Nephron progenitor cell (in vitro differentiated cells): Measurements from ENCODE around the gene NLGN2.

ENCODE experiments used
- DNase-seq: peaks from one replicate; pipeline ENCODE4 v3.0.0; 2021
- H3K27ac Mint-ChIP-seq: 2 replicates; pipeline ENCODE4 v1.8.0; 2021; ENCODE audit warnings: mild to moderate bottlenecking, moderate library complexity, mixed read lengths
- H3K27me3 Mint-ChIP-seq: 2 replicates; pipeline ENCODE4 v1.8.0; 2021; ENCODE audit warnings: mild to moderate bottlenecking, low read depth, mixed read lengths; ENCODE audit not compliant: poor library complexity
- H3K36me3 Mint-ChIP-seq: 2 replicates; pipeline ENCODE4 v1.8.0; 2021; ENCODE audit warnings: low read depth, mixed read lengths
- H3K4me1 Mint-ChIP-seq: 2 replicates; pipeline ENCODE4 v1.8.0; 2021; ENCODE audit warnings: mixed read lengths
- H3K4me3 Mint-ChIP-seq: 2 replicates; pipeline ENCODE4 v1.8.0; 2021; ENCODE audit warnings: mild to moderate bottlenecking, moderate library complexity, mixed read lengths
- H3K9me3 Mint-ChIP-seq: 2 replicates; pipeline ENCODE4 v1.8.0; 2021; ENCODE audit warnings: mild to moderate bottlenecking, moderate library complexity, mixed read lengths
- TF ChIP-seq, protein P1 (sequence below): fragments of 200-600 bp; sonication (generic); IDR thresholded peaks from 2 replicates; pipeline ENCODE4 v1.5.0; 2021; ENCODE audit warnings: antibody characterized with exemption

Gene NLGN2

DNA sequence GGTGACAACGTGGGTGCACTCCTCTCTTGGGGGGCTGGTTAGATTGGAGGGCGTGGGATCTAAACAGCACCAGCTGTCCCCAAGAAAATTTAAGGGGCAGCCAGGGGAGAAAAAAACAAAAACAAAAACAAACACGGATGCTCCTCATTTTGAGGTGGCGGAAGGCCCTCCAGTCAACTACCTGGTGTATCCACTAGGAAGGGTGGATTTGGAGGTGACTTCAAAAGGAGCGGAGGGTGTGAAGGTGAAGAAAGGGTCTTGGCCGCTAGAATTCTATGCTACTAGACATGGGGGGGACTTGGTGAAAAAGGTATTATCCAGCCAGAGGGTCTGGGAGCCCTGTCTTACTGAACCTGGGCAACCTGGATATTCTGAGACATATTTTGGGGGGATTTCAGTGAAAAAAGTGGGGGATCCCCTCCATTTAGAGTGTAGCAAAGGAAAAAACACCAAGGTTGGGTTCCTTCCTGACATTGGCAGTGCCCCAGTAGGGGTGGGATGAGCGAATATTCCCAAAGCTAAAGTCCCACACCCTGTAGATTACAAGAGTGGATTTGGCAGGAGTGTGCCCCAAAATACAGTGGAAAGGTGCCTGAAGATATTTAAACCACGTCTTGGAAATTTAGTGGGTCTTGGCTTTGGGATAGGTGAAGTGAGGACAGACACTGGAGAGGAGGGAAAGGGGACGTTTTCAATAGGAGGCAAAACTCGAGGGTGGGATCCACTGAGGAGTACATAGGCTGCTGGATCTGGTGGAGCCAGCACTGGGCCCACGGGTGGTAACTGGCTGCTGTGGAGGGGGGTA lies 31.2 kb downstream of the NLGN2 start:
- Mint-ChIP-seq H3K4me3 (peak overlapping the region; percentile 82), H3K4me1 (peaks cover 58% of the 10 kb centered on the region), H3K27me3 (peaks cover 67% of the 10 kb centered on the region), H3K9me3 (no peaks in the 10 kb centered on the region), H3K36me3 (no peaks in the 10 kb centered on the region), H3K27ac (no peak overlapping the region)
- no peak for DNase-seq
- TF ChIP-seq, protein P1, sequence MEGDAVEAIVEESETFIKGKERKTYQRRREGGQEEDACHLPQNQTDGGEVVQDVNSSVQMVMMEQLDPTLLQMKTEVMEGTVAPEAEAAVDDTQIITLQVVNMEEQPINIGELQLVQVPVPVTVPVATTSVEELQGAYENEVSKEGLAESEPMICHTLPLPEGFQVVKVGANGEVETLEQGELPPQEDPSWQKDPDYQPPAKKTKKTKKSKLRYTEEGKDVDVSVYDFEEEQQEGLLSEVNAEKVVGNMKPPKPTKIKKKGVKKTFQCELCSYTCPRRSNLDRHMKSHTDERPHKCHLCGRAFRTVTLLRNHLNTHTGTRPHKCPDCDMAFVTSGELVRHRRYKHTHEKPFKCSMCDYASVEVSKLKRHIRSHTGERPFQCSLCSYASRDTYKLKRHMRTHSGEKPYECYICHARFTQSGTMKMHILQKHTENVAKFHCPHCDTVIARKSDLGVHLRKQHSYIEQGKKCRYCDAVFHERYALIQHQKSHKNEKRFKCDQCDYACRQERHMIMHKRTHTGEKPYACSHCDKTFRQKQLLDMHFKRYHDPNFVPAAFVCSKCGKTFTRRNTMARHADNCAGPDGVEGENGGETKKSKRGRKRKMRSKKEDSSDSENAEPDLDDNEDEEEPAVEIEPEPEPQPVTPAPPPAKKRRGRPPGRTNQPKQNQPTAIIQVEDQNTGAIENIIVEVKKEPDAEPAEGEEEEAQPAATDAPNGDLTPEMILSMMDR: no peak

DNA sequence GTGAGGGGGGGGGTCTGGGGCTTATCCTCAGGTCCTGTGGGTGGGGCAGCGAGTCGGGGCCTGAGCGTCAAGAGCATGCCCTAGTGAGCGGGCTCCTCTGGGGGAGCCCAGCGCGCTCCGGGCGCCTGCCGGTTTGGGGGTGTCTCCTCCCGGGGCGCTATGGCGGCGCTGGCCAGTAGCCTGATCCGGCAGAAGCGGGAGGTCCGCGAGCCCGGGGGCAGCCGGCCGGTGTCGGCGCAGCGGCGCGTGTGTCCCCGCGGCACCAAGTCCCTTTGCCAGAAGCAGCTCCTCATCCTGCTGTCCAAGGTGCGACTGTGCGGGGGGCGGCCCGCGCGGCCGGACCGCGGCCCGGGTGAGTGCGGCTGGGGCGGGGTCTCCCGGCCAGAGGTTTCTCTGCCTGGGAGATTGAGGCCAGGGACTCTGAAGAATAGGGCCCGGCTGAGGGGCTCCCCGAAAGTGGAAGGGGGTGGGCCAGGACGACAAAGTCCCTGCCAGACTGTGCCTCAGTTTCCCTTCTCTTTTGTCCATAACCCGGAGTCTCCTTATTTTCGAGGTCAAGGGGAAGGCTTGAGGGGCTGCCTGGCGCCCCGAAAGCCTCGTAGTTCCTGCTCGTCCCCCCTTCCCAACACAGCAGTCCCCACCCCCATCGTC lies 31.9 kb downstream of the NLGN2 start, which contains the start of gene FGF11:
TSS of gene FGF11 (plus strand) at position 51 of the 651 bp plus-strand sequence. CDS start at position 160, 109 bp downstream.
- TF ChIP-seq, protein P1: no peak
- Mint-ChIP-seq H3K27me3 (peaks cover 66% of the 10 kb centered on the region), H3K36me3 (no peaks in the 10 kb centered on the region), H3K9me3 (no peaks in the 10 kb centered on the region), H3K4me3 (peak within 1 kb of the TSS; percentile 95), H3K27ac (peak within 1 kb of the TSS; percentile 99), H3K4me1 (peaks cover 65% of the 10 kb centered on the region)
- DNase-seq: peak; percentile 46

DNA sequence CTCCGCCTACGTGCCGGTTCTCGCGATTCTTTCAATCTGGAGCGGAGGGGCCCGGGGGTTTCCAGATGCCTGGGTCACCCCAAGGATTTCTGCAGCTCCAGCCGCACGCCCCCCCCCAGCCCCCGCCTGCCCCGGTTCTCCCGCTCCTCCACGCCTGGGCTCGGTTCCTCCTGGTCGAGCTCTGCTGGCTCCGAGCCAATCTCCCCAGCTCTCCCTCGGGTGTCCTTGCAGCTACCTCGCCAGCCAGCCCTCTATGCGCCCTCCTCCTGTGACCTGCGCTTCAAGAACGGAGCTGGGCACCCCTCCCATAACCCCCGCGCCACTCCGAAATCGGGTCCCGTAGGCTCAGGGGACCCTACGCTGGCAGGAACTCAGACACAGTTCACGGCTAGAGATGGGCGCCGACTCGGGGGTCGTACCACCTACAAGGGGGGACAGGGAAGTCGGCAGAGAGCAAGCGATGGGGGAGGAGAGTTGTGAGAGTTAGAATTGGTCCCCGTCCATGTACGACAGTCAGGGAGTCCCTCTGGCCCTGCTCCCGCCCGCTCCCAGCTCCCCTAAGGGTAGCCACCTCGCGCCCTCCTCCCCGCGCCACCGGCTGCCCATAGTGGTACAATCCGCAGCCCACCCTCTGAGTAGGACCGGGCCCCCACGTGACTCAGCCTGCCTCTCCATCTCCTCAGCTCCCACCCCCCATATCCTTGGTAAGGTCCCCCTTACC lies 32.6 kb downstream of the NLGN2 start:
- Mint-ChIP-seq H3K4me1 (peaks cover 68% of the 10 kb centered on the region), H3K36me3 (no peaks in the 10 kb centered on the region), H3K27ac (peak overlapping the region; percentile 99), H3K4me3 (peak overlapping the region; percentile 95), H3K27me3 (peaks cover 65% of the 10 kb centered on the region), H3K9me3 (no peaks in the 10 kb centered on the region)
- peak; percentile 70 for DNase-seq
- TF ChIP-seq, protein P1: no peak

DNA sequence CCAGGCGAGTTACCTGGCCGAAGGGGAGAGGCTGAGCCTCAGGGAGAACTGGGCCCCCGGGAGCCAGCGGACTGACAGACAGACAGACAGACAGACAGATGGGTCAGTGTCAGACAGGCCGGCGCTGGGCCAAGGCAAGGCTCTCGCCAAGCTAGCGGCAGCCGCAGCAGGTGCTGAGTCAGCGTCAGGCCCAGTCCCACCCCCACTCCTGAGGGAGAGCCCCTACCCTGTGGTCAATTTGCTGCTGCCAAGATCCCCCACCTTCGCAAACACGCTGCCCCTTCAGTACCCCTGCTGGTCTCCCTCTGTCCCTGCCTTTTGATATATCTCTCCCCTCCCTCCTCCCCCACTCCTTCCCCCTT lies 33.2 kb downstream of the NLGN2 start:
- H3K27me3 Mint-ChIP-seq: peaks cover 64% of the 10 kb centered on the region

DNA sequence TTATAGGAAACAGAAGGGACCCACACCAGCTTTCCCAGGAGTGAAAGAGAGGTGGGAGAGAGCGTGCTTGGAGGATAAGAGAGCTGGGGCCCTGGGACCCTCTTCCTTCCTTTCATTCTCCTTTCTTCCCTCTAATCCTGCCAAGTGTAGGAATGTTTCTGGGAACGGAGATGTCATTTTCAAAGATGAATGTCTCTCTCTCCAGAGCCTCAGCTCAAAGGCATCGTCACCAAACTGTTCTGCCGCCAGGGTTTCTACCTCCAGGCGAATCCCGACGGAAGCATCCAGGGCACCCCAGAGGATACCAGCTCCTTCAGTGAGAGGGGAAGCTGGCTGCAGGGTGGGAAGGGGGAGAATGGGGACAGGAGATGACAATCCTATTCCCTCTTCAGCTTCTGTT lies 33.6 kb downstream of the NLGN2 start:
- peak overlapping the region; percentile 95 for H3K4me3 Mint-ChIP-seq

More for the DNA sequence above, 33.2 kb downstream of the NLGN2 start:
- no peaks in the 10 kb centered on the region for H3K36me3 Mint-ChIP-seq
- peaks cover 71% of the 10 kb centered on the region for H3K4me1 Mint-ChIP-seq
- no peak for DNase-seq
- H3K27ac Mint-ChIP-seq: peak overlapping the region; percentile 99
- no peaks in the 10 kb centered on the region for H3K9me3 Mint-ChIP-seq
- TF ChIP-seq, protein P1: no peak
- peak overlapping the region; percentile 95 for H3K4me3 Mint-ChIP-seq

More for the DNA sequence above, 33.6 kb downstream of the NLGN2 start:
- H3K9me3 Mint-ChIP-seq: no peaks in the 10 kb centered on the region
- DNase-seq: no peak
- TF ChIP-seq, protein P1: no peak
- H3K27ac Mint-ChIP-seq: no peak overlapping the region
- peaks cover 75% of the 10 kb centered on the region for H3K4me1 Mint-ChIP-seq
- H3K27me3 Mint-ChIP-seq: peaks cover 64% of the 10 kb centered on the region
- no peaks in the 10 kb centered on the region for H3K36me3 Mint-ChIP-seq
